Fibroblast of villous mesenchyme (primary cell): Measurements from ENCODE around the gene IPO11. TPM values are rescaled to one million over a fixed set of nuclear protein-coding genes. Genes with fewer than 3 reads are reported as not detected.

Experiments
- DNase-seq: peaks from one replicate; pipeline ENCODE4 v3.0.0-alpha.2; 2010; ENCODE audit warnings: low read depth
- H3K4me3 ChIP-seq: 2 replicates; pipeline ENCODE4 v1.5.1; 2011; ENCODE audit warnings: low read depth, mild to moderate bottlenecking, low read length
- total RNA-seq: library from RNA; depleted of rRNA; stranded (reverse); fragments of >200 nt; gene quantifications from 2 replicates; pipeline ENCODE4 v1.2.3, GENCODE V29; 2012
- TF ChIP-seq, protein P1 (sequence below): IDR thresholded peaks from 2 replicates; pipeline ENCODE4 v1.5.1; 2012; ENCODE audit warnings: low read depth, mild to moderate bottlenecking, low read length; ENCODE audit not compliant: insufficient read depth

IPO11 gene
- total RNA-seq, 1 donor, result 34.5 TPM

GRCh38 chr5:62597314-62597713 is 184.8 kb downstream of the IPO11 start:
- TF ChIP-seq, protein P1, sequence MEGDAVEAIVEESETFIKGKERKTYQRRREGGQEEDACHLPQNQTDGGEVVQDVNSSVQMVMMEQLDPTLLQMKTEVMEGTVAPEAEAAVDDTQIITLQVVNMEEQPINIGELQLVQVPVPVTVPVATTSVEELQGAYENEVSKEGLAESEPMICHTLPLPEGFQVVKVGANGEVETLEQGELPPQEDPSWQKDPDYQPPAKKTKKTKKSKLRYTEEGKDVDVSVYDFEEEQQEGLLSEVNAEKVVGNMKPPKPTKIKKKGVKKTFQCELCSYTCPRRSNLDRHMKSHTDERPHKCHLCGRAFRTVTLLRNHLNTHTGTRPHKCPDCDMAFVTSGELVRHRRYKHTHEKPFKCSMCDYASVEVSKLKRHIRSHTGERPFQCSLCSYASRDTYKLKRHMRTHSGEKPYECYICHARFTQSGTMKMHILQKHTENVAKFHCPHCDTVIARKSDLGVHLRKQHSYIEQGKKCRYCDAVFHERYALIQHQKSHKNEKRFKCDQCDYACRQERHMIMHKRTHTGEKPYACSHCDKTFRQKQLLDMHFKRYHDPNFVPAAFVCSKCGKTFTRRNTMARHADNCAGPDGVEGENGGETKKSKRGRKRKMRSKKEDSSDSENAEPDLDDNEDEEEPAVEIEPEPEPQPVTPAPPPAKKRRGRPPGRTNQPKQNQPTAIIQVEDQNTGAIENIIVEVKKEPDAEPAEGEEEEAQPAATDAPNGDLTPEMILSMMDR, result no peak
- DNase-seq, result no peak
- no peak overlapping the region for H3K4me3 ChIP-seq

DNA sequence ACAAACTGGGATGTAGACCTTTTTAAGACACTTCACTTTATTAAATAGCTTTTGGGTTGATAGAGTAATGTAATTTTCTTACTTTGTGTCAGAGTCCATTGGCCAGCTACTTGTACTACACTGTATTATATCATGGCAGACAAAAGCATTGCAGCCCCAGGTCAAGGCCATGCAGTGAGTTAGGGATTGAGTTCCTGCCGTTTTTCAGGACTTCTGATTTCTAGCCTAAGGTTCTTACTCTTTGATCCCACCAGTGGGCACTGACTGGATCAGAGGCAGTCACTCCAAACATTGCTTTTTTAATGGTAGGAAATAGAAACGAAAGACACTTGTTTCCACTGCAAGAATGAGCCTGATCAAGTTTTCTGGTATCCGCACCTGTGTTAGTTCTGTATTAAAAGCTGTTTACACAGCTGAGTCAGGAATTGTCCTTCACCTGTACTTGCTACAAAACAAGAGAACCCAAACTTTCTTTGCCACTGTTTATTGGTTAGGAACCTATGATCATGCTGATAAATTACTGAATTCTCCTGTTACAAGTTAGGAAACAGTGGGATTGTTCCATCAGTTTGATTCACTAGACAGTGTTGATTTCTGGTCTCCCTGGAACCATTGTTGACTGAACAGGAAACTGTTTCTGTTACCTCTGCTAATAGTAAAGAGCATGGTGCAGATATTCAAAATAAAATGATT is 188.1 kb downstream of the IPO11 start:
- TF ChIP-seq, protein P1, result no peak
- DNase-seq, result no peak
- H3K4me3 ChIP-seq, result no peak overlapping the region

- no peak overlapping the region for H3K4me3 ChIP-seq
- DNase-seq, result no peak
- TF ChIP-seq, protein P1, result no peak
These were observed 191.4 kb downstream of the IPO11 start for GRCh38 chr5:62603934-62604333.

DNA sequence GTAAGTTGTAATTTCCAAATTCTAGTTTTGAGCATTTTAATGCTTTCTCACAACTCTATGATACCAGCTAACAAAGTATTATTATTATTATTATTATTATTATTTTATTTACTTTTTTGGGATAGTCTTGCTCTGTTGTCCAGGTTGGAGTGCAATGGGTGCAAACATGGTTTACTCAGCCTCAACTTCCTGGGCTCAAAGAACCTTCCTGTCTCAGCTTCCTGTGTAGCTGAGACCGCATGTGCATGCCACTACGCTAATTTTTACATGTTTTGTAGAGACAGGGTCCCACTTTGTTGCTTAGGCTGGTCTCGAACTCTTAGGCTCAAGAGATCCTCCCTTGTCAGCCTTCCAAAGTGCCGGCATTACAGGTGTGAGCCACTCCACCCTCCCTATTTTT is 193.1 kb downstream of the IPO11 start:
- TF ChIP-seq, protein P1, result no peak
- no peak for DNase-seq
- H3K4me3 ChIP-seq, result no peak overlapping the region

GRCh38 chr5:62606878-62607277 is 194.3 kb downstream of the IPO11 start:
- no peak overlapping the region for H3K4me3 ChIP-seq
- TF ChIP-seq, protein P1, result no peak
- DNase-seq, result peak; percentile 13

DNA sequence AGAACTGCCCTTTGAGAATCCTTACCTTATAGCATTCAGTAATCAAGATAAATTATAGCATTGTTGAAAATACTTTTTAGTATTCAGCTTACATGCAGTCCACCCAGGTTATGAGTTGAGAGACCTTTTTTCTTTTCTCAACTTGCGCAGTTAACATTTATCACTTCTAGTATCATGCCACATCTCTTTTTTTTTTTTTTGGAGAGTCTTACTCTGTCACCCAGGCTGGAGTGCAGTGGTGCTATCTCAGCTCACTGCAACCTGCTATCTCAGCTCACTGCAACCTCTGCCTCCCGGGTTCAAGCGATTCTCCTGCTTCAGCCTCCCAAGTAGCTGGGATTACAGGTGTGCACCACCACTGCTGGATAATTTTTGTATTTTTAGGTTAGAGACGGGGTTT is 195.1 kb downstream of the IPO11 start:
- no peak for DNase-seq
- TF ChIP-seq, protein P1, result no peak
- H3K4me3 ChIP-seq, result no peak overlapping the region
